H9 (cell line): Measurements from ENCODE around the gene CREB1. TPM values are rescaled to one million over a fixed set of nuclear protein-coding genes. Genes with fewer than 3 reads are reported as not detected.

Experiments
- DNase-seq: peaks from one replicate; pipeline ENCODE4 v3.0.0-alpha.2; 2017
- H2AFZ ChIP-seq: one replicate; pipeline ENCODE4 v1.6.1; 2013; ENCODE audit warnings: mild to moderate bottlenecking, low read length, control low read depth, moderate library complexity
- H2AK5ac ChIP-seq: 2 replicates; pipeline ENCODE4 v1.6.1; 2013; ENCODE audit warnings: low read length, control low read depth, mixed read lengths; ENCODE audit not compliant: insufficient read length
- H2BK120ac ChIP-seq: one replicate; pipeline ENCODE4 v1.6.1; 2013; ENCODE audit warnings: low read depth, mild to moderate bottlenecking, low read length, control low read depth, inconsistent platforms; ENCODE audit not compliant: poor library complexity, severe bottlenecking
- H2BK12ac ChIP-seq: 2 replicates; pipeline ENCODE4 v1.6.1; 2013; ENCODE audit warnings: low read length, control low read depth, mixed read lengths, low read depth; ENCODE audit not compliant: insufficient read length
- H2BK15ac ChIP-seq: 2 replicates; pipeline ENCODE4 v1.6.1; 2013; ENCODE audit warnings: low read depth, low read length, control low read depth
- H2BK20ac ChIP-seq: one replicate; pipeline ENCODE4 v1.6.1; 2013; ENCODE audit warnings: low read depth, mild to moderate bottlenecking, low read length, control low read depth, inconsistent platforms; ENCODE audit not compliant: poor library complexity, severe bottlenecking
- H2BK5ac ChIP-seq: 2 replicates; pipeline ENCODE4 v1.6.1; 2013; ENCODE audit warnings: low read length, control low read depth, mixed read lengths; ENCODE audit not compliant: insufficient read length
- H3K14ac ChIP-seq: 2 replicates; pipeline ENCODE4 v1.6.1; 2013; ENCODE audit warnings: low read length, control low read depth; ENCODE audit not compliant: insufficient read depth
- H3K18ac ChIP-seq: 2 replicates; pipeline ENCODE4 v1.6.1; 2013; ENCODE audit warnings: low read depth, mild to moderate bottlenecking, mixed read lengths, low read length, control low read depth; ENCODE audit not compliant: insufficient read length
- H3K23ac ChIP-seq: 2 replicates; pipeline ENCODE4 v1.6.1; 2013; ENCODE audit warnings: low read length, control low read depth, mixed read lengths, low read depth; ENCODE audit not compliant: insufficient read length
- H3K23me2 ChIP-seq: 2 replicates; pipeline ENCODE4 v1.6.1; 2013; ENCODE audit warnings: low read depth, mild to moderate bottlenecking, mixed read lengths, low read length, control low read depth; ENCODE audit not compliant: insufficient read length, poor library complexity, severe bottlenecking
- H3K27ac ChIP-seq: 2 replicates; pipeline ENCODE4 v1.5.1; 2013; ENCODE audit warnings: low read length, control low read depth, mixed read lengths, low read depth; ENCODE audit not compliant: insufficient read length
- H3K27me3 ChIP-seq: 2 replicates; pipeline ENCODE4 v1.6.1; 2013; ENCODE audit warnings: low read length, control low read depth, inconsistent platforms; ENCODE audit not compliant: insufficient read depth
- H3K4ac ChIP-seq: 2 replicates; pipeline ENCODE4 v1.6.1; 2013; ENCODE audit warnings: low read depth, mild to moderate bottlenecking, control low read depth, inconsistent platforms, low read length, moderate library complexity
- H3K4me1 ChIP-seq: 2 replicates; pipeline ENCODE4 v1.6.1; 2013; ENCODE audit warnings: low read length, control low read depth, inconsistent platforms; ENCODE audit not compliant: insufficient read depth
- H3K4me2 ChIP-seq: 2 replicates; pipeline ENCODE4 v1.6.1; 2013; ENCODE audit warnings: low read length, control low read depth, mixed read lengths; ENCODE audit not compliant: insufficient read length, insufficient read depth
- H3K56ac ChIP-seq: 2 replicates; pipeline ENCODE4 v1.6.1; 2013; ENCODE audit warnings: low read depth, mild to moderate bottlenecking, mixed read lengths, low read length, control low read depth; ENCODE audit not compliant: insufficient read length
- H3K79me1 ChIP-seq: 2 replicates; pipeline ENCODE4 v1.6.1; 2013; ENCODE audit warnings: low read depth, mild to moderate bottlenecking, moderate library complexity, low read length, control low read depth, inconsistent platforms; ENCODE audit not compliant: insufficient read depth, poor library complexity, severe bottlenecking
- H3K79me2 ChIP-seq: 2 replicates; pipeline ENCODE4 v1.6.1; 2013; ENCODE audit warnings: low read length, control low read depth, inconsistent platforms; ENCODE audit not compliant: insufficient read depth
- H3K9ac ChIP-seq: 2 replicates; pipeline ENCODE4 v1.6.1; 2013; ENCODE audit warnings: low read length, control low read depth, mixed read lengths; ENCODE audit not compliant: insufficient read length; ENCODE audit errors: extremely low read depth
- H3K9me3 ChIP-seq: one replicate; pipeline ENCODE4 v1.6.1; 2013; ENCODE audit warnings: low read depth, low read length, inconsistent platforms; ENCODE audit not compliant: control insufficient read depth
- H3T11ph ChIP-seq: one replicate; pipeline ENCODE4 v1.6.1; 2013; ENCODE audit warnings: mild to moderate bottlenecking, low read length, control low read depth, inconsistent platforms
- H4K20me1 ChIP-seq: one replicate; pipeline ENCODE4 v1.6.1; 2013; ENCODE audit not compliant: control insufficient read depth, insufficient read length, insufficient read depth
- H4K5ac ChIP-seq: 2 replicates; pipeline ENCODE4 v1.6.1; 2013; ENCODE audit warnings: low read depth, mild to moderate bottlenecking, mixed read lengths, low read length, control low read depth; ENCODE audit not compliant: insufficient read length
- H4K8ac ChIP-seq: replicated peaks from 2 replicates; pipeline ENCODE4 v1.6.1; 2013; ENCODE audit warnings: low read length, control low read depth, mixed read lengths, low read depth; ENCODE audit not compliant: insufficient read length
- H4K91ac ChIP-seq: 2 replicates; pipeline ENCODE4 v1.6.1; 2013; ENCODE audit warnings: low read depth, mild to moderate bottlenecking, moderate library complexity, mixed read lengths, low read length, control low read depth; ENCODE audit not compliant: insufficient read length
- H3K27ac Mint-ChIP-seq, 3 experiments: 2 replicates in 2 of 3; 3 replicates in 1 of 3; pipeline ENCODE4 v1.8.0; 2020 to 2021; ENCODE audit warnings: mixed read lengths in 3 of 3, mild to moderate bottlenecking in 1 of 3, moderate library complexity in 1 of 3
- H3K27me3 Mint-ChIP-seq: 2 replicates; pipeline ENCODE4 v1.8.0; 2021; ENCODE audit warnings: low read depth, mild to moderate bottlenecking, moderate library complexity, mixed read lengths
- H3K36me3 Mint-ChIP-seq, 3 experiments: 2 replicates in 2 of 3; 3 replicates in 1 of 3; pipeline ENCODE4 v1.8.0; 2020 to 2021; ENCODE audit warnings: low read depth in 3 of 3, mixed read lengths in 3 of 3; ENCODE audit not compliant: insufficient read depth in 1 of 3
- H3K4me1 Mint-ChIP-seq, 2 experiments: 2 replicates each; pipeline ENCODE4 v1.8.0; 2020; ENCODE audit warnings: mixed read lengths in 2 of 2
- H3K4me3 Mint-ChIP-seq, 2 experiments: 2 replicates in 1 of 2; 3 replicates in 1 of 2; pipeline ENCODE4 v1.8.0; 2020 to 2021; ENCODE audit warnings: mild to moderate bottlenecking in 2 of 2, mixed read lengths in 2 of 2, moderate library complexity in 1 of 2
- H3K9me3 Mint-ChIP-seq, 2 experiments: 2 replicates in 1 of 2; 3 replicates in 1 of 2; pipeline ENCODE4 v1.8.0; 2020; ENCODE audit warnings: mild to moderate bottlenecking in 2 of 2, mixed read lengths in 2 of 2, moderate library complexity in 1 of 2
- CTCF ChIP-seq: fragments of 200-600 bp; sonication (generic); conservative IDR thresholded peaks from 3 replicates; pipeline ENCODE4 v1.8.0; 2021; ENCODE audit warnings: antibody characterized with exemption, mild to moderate bottlenecking
- WGBS: extraction: QIAGEN DNeasy Blood & Tissue Kit; methylation state at CpG from one replicate; pipeline ENCODE4 v1.1.7; 2013; ENCODE audit warnings: missing lambda C conversion rate, low lambda C conversion rate, mixed read lengths; ENCODE audit not compliant: insufficient read length; ENCODE audit errors: extremely low coverage; 5-methylcytosine and 5-hydroxymethylcytosine counted together
- total RNA-seq: library from RNA; stranded (reverse); gene quantifications from 2 replicates; pipeline ENCODE4 v1.2.1, GENCODE V29; 2021

CREB1 gene
- total RNA-seq, 1 experiment from 2014 or later: 103 TPM

- H2AFZ ChIP-seq: no peak overlapping the region
- H3K18ac ChIP-seq: no peak overlapping the region
- peaks cover 29 to 74% (median 70%) of the 10 kb centered on the region in 3 experiments for H3K36me3 Mint-ChIP-seq
- no peak overlapping the region for H3K23ac ChIP-seq
- peaks cover 9 to 12% of the 10 kb centered on the region in 2 experiments; a peak in 3 of 5 replicates for H3K9me3 Mint-ChIP-seq
- no peaks in the 10 kb centered on the region for H3K27me3 Mint-ChIP-seq
- H3K27me3 ChIP-seq: no peaks in the 10 kb centered on the region
- no peak overlapping the region for H2AK5ac ChIP-seq
- no peak overlapping the region for H3K14ac ChIP-seq
- H3K4me2 ChIP-seq: no peak overlapping the region
- no peak overlapping the region for H4K5ac ChIP-seq
- H3K4me1 ChIP-seq: no peaks in the 10 kb centered on the region
- no peak overlapping the region for H3K27ac Mint-ChIP-seq
- WGBS: no CpG with 5 or more reads among the region's 3 CpGs
- no peaks in the 10 kb centered on the region for H3K79me2 ChIP-seq
- H2BK120ac ChIP-seq: no peak overlapping the region
- H2BK12ac ChIP-seq: no peak overlapping the region
- H3T11ph ChIP-seq: no peak overlapping the region
- no peaks in the 10 kb centered on the region for H3K9me3 ChIP-seq
- H3K27ac ChIP-seq: no peak overlapping the region
- no peaks in the 10 kb centered on the region for H4K20me1 ChIP-seq
- no peak overlapping the region for H3K4ac ChIP-seq
- no peak overlapping the region for H2BK20ac ChIP-seq
- H2BK15ac ChIP-seq: no peak overlapping the region
- H4K8ac ChIP-seq: no peak overlapping the region
- H3K4me1 Mint-ChIP-seq: no peaks in the 10 kb centered on the region
- no peak overlapping the region for H3K56ac ChIP-seq
- H3K9ac ChIP-seq: no peak overlapping the region
- no peak overlapping the region for H2BK5ac ChIP-seq
- H3K23me2 ChIP-seq: no peaks in the 10 kb centered on the region
- TF ChIP-seq CTCF: no peak
- no peak for DNase-seq
- no peak overlapping the region for H4K91ac ChIP-seq
- H3K4me3 Mint-ChIP-seq: no peak overlapping the region
- no peaks in the 10 kb centered on the region for H3K79me1 ChIP-seq
These were observed 64.5 kb downstream of the CREB1 start for GRCh38 chr2:207594264-207594663.
